Fibroblast of the aortic adventitia (primary cell): ENCODE results near the gene RET. TPM values are rescaled to one million over a fixed set of nuclear protein-coding genes. Genes with fewer than 3 reads are reported as not detected.

Source experiments
- DNase-seq: peaks from one replicate; pipeline ENCODE4 v3.0.0-alpha.2; 2010; ENCODE audit warnings: low read depth
- H3K4me3 ChIP-seq: 2 replicates; pipeline ENCODE4 v1.5.1; 2011; ENCODE audit warnings: low read depth, mild to moderate bottlenecking, control low read depth, low read length, moderate library complexity
- CTCF ChIP-seq: IDR thresholded peaks from 2 replicates; pipeline ENCODE4 v1.5.1; 2011; ENCODE audit warnings: mild to moderate bottlenecking, low read length, control low read depth, inconsistent platforms; ENCODE audit not compliant: insufficient read depth
- total RNA-seq: library from RNA; depleted of rRNA; stranded (reverse); fragments of >200 nt; gene quantifications from 2 replicates; pipeline ENCODE4 v1.2.3, GENCODE V29; 2012; ENCODE audit warnings: low replicate concordance

Gene RET
- total RNA-seq, 1 donor, result 0.27 TPM

DNA sequence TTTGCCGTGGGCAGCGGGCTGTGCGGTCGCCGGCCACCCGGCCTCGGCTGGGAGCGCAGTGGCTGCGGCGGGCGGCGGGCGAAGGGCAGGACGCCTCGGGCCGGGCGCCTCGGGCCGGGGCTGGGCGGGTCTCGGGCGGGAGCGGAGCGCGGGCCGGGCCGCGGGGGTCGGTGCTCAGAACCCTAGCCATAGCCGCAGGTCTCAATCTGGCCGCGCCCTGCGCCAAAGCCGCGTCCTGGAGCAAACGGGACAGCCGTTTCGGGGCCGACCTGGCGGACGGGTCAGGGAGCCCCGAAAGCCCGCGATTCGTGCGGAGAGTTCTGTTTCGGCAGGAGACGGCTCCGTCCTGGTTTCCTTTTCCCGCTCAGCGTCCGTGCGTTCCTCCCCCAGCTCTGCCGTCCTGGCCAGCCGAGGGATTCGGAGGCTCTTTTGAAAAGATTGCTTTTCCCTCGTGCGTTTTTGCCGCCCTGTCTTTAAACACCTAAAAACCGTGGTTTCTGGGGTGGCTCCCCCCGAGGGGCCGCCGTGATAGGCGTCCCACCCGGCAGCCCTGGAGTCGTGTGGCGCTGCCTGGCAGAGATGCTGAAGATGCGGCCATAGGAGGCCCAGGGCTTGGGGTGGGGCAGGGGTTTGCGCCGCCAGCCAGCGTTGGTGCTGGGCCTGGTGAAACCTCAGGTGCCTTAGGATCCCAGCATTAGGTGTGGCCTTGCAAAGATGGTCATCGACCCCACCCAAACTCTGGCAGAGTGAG is 727 bp downstream of the RET start:
- TF ChIP-seq CTCF, result no peak
- DNase-seq, result no peak
- no peak overlapping the region for H3K4me3 ChIP-seq

- no peak overlapping the region for H3K4me3 ChIP-seq
- no peak for DNase-seq
- TF ChIP-seq CTCF, result no peak
These were observed 1.5 kb downstream of the RET start for GRCh38 chr10:43078175-43078985.

DNA sequence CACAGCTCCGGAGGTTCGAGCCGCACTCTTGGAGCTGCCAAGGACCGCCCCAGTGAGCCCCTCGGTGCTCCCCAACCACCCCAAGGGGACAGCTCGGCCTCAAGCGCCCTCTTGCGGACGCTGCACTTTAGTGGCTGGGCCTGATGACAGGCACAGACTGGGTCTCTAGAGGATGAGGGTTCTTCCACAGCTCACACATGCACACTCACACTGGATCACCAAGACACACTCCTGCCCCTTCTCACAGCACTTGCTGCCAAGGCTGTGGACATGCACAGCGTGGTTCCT is 2.1 kb downstream of the RET start:
- H3K4me3 ChIP-seq, result no peak overlapping the region
- peak; percentile 47 for TF ChIP-seq CTCF
- peak; percentile 3 for DNase-seq

- no peak for DNase-seq
- TF ChIP-seq CTCF, result no peak
- H3K4me3 ChIP-seq, result no peak overlapping the region
These were observed 3.0 kb downstream of the RET start for GRCh38 chr10:43079856-43080255.

DNA sequence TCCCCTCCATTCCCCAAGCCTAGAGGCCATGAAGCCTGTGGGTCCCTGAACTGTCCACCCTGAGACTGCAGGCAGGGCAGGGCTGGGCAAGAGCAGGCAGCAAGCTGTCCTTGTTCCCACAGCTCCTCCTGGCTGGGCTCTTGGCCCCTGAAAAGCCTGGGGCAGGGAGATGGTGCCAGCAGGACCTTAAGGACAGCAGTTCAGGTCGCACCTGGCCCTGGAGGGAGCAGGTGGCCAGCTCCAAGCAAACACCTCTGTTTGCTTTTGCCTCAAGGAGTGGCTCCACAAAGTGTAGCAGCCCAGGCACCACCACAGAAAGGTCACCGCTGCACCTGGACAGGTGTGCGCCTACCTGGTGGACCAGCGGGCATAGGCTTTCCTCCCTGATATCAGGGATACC is 5.2 kb downstream of the RET start:
- TF ChIP-seq CTCF, result no peak
- H3K4me3 ChIP-seq, result no peak overlapping the region

GRCh38 chr10:43082746-43083145 is 5.9 kb downstream of the RET start:
- no peak for DNase-seq
- TF ChIP-seq CTCF, result no peak
- no peak overlapping the region for H3K4me3 ChIP-seq

More for the DNA sequence above, 5.2 kb downstream of the RET start:
- no peak for DNase-seq
